Measurements from ENCODE around the gene MRPL49. TPM values are rescaled to one million over a fixed set of nuclear protein-coding genes. Genes with fewer than 3 reads are reported as not detected.
A peak's percentile ranks its signal among the peaks of the same experiment; 100 is the strongest.

MRPL49 gene
- total RNA-seq, 1 donor = 41.6 TPM

- peak; percentile 87 for DNase-seq (ENCODE audit: insufficient read length, low spot score, missing footprints)
- TF ChIP-seq CTCF (IDR thresholded peaks at IDR 0.05; ENCODE audit: extremely low read depth, low read depth, low read length) = no peak
- Histone ChIP-seq H3K79me2 (ENCODE audit: insufficient read depth, low read length) (no peaks in the 10 kb centered on the region), H3K4me3 (ENCODE audit: insufficient read depth, low read length) (peak overlapping the region; percentile 34), H3K4me1 (ENCODE audit: insufficient read depth, low read length) (peaks cover 21% of the 10 kb centered on the region), H3K4me2 (ENCODE audit: insufficient read depth, low read length) (peak overlapping the region; percentile 68), H3K27ac (ENCODE audit: low read depth, low read length) (peak overlapping the region; percentile 47), H3K36me3 (ENCODE audit: insufficient read depth, low read length) (no peaks in the 10 kb centered on the region), H3K9me3 (ENCODE audit: low read depth, low read length) (no peaks in the 10 kb centered on the region), H2AFZ (ENCODE audit: low read length) (peak overlapping the region; percentile 60), H4K20me1 (ENCODE audit: insufficient read depth, low read length) (no peaks in the 10 kb centered on the region), H3K27me3 (ENCODE audit: insufficient read depth, low read length) (peaks cover under 1% of the 10 kb centered on the region)
These were observed 28.6 kb downstream of the MRPL49 start for GRCh38 chr11:65150509-65151299.

GRCh38 chr11:65151331-65151899 is 29.3 kb downstream of the MRPL49 start:
- Histone ChIP-seq H3K36me3 (ENCODE audit: insufficient read depth, low read length) (no peaks in the 10 kb centered on the region), H3K4me2 (ENCODE audit: insufficient read depth, low read length) (no peak overlapping the region), H3K4me1 (ENCODE audit: insufficient read depth, low read length) (peaks cover 21% of the 10 kb centered on the region), H3K9me3 (ENCODE audit: low read depth, low read length) (no peaks in the 10 kb centered on the region), H3K79me2 (ENCODE audit: insufficient read depth, low read length) (no peaks in the 10 kb centered on the region), H2AFZ (ENCODE audit: low read length) (no peak overlapping the region), H3K27ac (ENCODE audit: low read depth, low read length) (no peak overlapping the region), H3K4me3 (ENCODE audit: insufficient read depth, low read length) (no peak overlapping the region), H3K27me3 (ENCODE audit: insufficient read depth, low read length) (no peaks in the 10 kb centered on the region), H4K20me1 (ENCODE audit: insufficient read depth, low read length) (no peaks in the 10 kb centered on the region)
- DNase-seq (ENCODE audit: insufficient read length, low spot score, missing footprints) = no peak
- TF ChIP-seq CTCF (IDR thresholded peaks at IDR 0.05; ENCODE audit: extremely low read depth, low read depth, low read length) = no peak

GRCh38 chr11:65152122-65152521 is 30.0 kb downstream of the MRPL49 start:
- no peaks in the 10 kb centered on the region for H3K79me2 ChIP-seq (ENCODE audit: insufficient read depth, low read length)
- H2AFZ ChIP-seq (ENCODE audit: low read length) = peak overlapping the region; percentile 22
- DNase-seq (ENCODE audit: insufficient read length, low spot score, missing footprints) = no peak
- H3K36me3 ChIP-seq (ENCODE audit: insufficient read depth, low read length) = no peaks in the 10 kb centered on the region
- no peaks in the 10 kb centered on the region for H3K9me3 ChIP-seq (ENCODE audit: low read depth, low read length)
- H3K4me1 ChIP-seq (ENCODE audit: insufficient read depth, low read length) = peaks cover 21% of the 10 kb centered on the region
- TF ChIP-seq CTCF (IDR thresholded peaks at IDR 0.05; ENCODE audit: extremely low read depth, low read depth, low read length) = no peak
- peak overlapping the region; percentile 28 for H3K4me2 ChIP-seq (ENCODE audit: insufficient read depth, low read length)
- H3K27me3 ChIP-seq (ENCODE audit: insufficient read depth, low read length) = no peaks in the 10 kb centered on the region
- H3K4me3 ChIP-seq (ENCODE audit: insufficient read depth, low read length) = no peak overlapping the region
- no peaks in the 10 kb centered on the region for H4K20me1 ChIP-seq (ENCODE audit: insufficient read depth, low read length)
- H3K27ac ChIP-seq (ENCODE audit: low read depth, low read length) = no peak overlapping the region

- Histone ChIP-seq H4K20me1 (ENCODE audit: insufficient read depth, low read length) (no peaks in the 10 kb centered on the region), H3K27me3 (ENCODE audit: insufficient read depth, low read length) (no peaks in the 10 kb centered on the region), H3K9me3 (ENCODE audit: low read depth, low read length) (no peaks in the 10 kb centered on the region), H3K79me2 (ENCODE audit: insufficient read depth, low read length) (no peaks in the 10 kb centered on the region), H3K36me3 (ENCODE audit: insufficient read depth, low read length) (no peaks in the 10 kb centered on the region), H3K4me2 (ENCODE audit: insufficient read depth, low read length) (no peak overlapping the region), H3K27ac (ENCODE audit: low read depth, low read length) (no peak overlapping the region), H3K4me3 (ENCODE audit: insufficient read depth, low read length) (no peak overlapping the region), H3K4me1 (ENCODE audit: insufficient read depth, low read length) (peaks cover 6% of the 10 kb centered on the region), H2AFZ (ENCODE audit: low read length) (no peak overlapping the region)
- no peak for TF ChIP-seq CTCF (IDR thresholded peaks at IDR 0.05; ENCODE audit: extremely low read depth, low read depth, low read length)
- DNase-seq (ENCODE audit: insufficient read length, low spot score, missing footprints) = no peak
These were observed 34.1 kb downstream of the MRPL49 start for GRCh38 chr11:65156256-65156655.

Data from osteoblast (primary cell).